GM12891 (cell line): Measurements from ENCODE around the gene PTPRG.

Source experiments
- POLR2A ChIP-seq: IDR thresholded peaks from 2 replicates; pipeline ENCODE4 v1.6.1; 2011; ENCODE audit warnings: low read depth, low read length, control low read depth
- POLR2AphosphoS5 ChIP-seq: IDR thresholded peaks from 2 replicates; pipeline ENCODE4 v1.6.1; 2011; ENCODE audit warnings: low read depth, low read length, control low read depth
- SPI1 ChIP-seq: IDR thresholded peaks from 2 replicates; pipeline ENCODE4 v1.6.1; 2011; ENCODE audit warnings: low read depth, low read length, control low read depth

DNA sequence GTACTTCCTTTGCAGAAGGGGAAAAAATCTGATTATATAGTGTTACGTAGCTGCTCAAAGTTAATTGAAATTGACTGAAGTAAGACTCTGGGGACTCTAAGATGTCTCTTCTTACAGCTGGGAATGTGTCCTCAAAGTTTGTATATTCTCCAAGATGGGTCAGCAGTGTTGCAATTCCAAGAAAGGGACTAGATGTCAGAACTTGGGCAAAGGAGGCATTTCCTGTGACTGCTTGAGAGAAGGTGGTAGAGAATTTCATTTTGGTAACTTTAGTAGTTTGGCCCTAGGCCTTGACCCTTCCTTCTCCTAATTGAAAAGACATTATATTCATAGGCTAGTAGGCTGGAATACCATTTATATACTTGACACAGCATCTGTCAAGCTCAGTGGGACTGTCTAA lies 33.9 kb downstream of the PTPRG start:
- TF ChIP-seq POLR2AphosphoS5 (no peak), POLR2A (no peak), SPI1 (no peak)
